Cardiac septum (tissue), 1 donor: Measurements from ENCODE around the gene LIN9. TPM values are rescaled to one million over a fixed set of nuclear protein-coding genes. Genes with fewer than 3 reads are reported as not detected.

Experiments
- DNase-seq: peaks from one replicate; pipeline ENCODE4 v3.0.0-alpha.2; 2020; ENCODE audit warnings: low spot score
- intact Hi-C: fragments of 100-400 bp; cut with DNase I; formaldehyde crosslinking; loops from one replicate; pipeline ENCODE4 v1.14.0; 2022
- total RNA-seq: library from RNA; stranded (reverse); fragmentation: NEBNext Ultra II Directional; extraction: Animal tissue kit (Norgen Biotek cat#: 25700); gene quantifications from one replicate; pipeline ENCODE4 v1.2.1, GENCODE V29; 2021
- donor health status: DM: no; HTN: no; CAD: no.

LIN9 gene
- total RNA-seq, 1 donor from 2014 or later: 13.1 TPM

DNA sequence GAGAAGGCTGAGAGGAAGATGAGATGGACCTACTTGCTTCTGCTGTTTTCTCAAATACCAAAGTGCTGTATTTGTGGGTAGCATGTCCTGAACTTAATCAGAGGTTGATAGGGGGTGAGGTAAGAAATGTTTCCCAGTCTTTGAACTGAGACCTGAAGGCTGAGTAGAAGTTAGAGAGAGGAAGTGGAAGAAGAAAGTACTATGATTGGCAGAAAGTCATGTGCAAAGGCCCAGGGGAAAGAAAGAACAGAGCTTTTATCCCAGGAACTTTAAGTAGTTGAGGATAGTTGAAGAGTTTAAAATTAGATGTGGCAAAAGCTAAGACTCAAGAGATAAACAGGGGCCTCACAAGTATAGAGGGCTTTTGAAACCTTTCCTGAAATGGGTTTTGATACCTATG, 15.5 kb upstream of the LIN9 start:
- DNase-seq: no peak
- intact Hi-C loops: no loop called here

DNA sequence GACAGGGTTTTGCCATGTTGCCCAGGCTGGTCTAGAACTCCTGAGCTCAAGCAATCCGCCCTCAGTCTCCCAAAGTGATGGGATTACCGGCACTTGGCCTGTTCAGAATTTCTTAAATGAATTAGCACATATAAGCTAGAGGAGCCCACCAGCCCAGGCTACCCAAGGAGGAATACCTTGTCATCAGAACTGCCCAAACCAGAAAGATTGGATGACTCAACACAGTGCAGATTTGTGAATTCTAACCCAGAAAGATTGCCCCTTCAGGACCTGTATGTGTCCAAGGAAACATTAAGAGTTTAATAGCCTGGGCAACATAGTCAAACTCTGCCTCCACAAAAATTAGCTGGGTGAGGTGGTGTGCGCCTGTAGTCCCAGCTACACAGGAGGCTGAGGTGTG, 14.0 kb upstream of the LIN9 start:
- intact Hi-C loops: no loop called here
- DNase-seq: no peak

DNA sequence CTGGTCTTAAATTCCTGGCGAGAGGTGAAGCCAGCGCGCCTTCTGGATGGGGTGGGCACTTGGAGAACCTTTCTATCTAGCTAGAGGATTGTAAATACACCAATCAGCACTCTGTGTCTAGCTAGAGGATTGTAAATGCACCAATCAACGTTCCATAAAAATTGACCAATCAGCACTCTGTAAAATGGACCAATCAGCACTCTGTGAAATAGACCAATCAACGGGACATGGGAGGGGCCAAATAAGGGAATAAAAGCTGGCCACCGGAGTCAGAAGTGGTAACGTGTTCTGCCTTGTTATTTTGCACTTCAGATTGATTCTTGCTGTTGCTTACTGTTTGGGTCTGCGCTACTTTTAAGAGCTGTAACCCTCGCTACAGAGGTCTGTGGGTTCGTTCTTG, 12.0 kb upstream of the LIN9 start:
- no peak for DNase-seq
- intact Hi-C loops: no loop called here

DNA sequence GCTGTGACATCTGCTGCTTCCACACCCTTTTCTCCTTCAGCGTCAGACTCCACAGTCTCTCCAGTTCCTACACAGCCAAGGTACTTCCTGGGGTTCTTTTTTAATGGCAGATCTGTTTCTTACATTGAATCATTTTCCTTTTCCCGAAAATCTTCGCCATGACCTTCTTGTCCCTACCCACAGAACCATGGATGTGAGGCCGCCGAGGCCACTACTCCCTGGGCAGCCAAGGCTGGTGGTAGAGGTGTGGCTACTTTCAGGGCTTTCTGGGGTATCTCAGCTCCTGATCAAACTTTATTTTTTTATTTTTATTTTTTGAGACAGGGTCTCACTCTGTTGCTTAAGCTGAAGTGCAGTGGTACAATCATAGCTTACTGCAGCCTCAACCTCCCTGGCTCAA, 9.5 kb upstream of the LIN9 start:
- no peak for DNase-seq
- intact Hi-C loops: no loop called here

DNA sequence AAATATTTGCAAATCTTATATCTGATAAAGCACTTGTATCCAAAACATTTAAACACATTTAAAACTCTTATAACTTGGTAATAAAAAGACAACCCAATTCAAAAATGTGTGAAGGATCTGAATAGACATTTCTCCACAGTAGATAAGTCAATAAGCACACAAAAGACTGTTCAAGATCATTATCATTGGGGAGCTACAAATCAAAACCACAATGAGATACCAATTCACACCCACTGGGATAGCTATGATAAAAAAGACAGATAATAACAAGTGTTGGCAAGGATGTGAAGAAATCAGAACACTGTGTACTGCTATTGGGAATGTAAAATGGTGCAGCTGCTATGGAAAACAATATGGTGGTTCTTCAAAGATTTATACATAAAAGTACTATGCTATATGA, 5.1 kb upstream of the LIN9 start:
- intact Hi-C loops: no loop called here
- DNase-seq: no peak

DNA sequence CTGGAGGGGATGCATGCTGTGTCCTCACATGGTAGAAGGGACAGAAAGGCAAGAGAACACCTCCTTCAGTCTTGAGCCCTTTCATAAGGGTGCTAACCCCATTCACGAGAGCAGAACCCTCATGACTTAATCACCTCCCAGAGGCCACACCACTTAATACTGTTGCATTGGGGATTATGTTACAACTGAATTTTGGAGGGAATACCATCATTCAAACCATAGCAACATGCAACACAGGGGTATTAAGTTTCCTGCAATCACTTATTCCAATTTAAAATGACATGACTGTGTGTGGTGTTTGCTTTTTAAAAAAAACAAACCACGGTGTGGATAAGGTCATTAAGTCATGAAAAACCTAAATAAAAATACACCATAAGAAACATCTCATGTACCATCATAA, 3.1 kb upstream of the LIN9 start:
- DNase-seq: no peak
- intact Hi-C loops: no loop called here

DNA sequence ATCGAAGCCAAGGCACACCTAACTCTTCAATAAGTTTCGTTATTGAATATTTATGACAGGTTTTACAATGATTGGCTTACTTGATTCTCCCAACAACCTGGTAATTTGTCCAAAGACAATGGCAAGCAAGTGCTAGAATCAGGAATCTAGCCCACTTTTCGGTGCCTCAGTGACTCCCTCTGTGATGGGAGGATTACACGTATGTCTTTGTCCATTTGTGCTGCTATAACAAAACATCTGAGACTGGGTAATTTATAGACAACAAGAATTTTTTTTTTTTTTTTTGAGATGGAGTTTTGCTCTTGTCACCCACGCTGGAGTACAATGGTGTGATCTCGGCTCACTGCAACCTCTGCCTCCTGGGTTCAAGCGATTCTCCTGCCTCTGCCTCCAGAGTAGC, 2.4 kb upstream of the LIN9 start:
- intact Hi-C loops: no loop called here
- DNase-seq: no peak

DNA sequence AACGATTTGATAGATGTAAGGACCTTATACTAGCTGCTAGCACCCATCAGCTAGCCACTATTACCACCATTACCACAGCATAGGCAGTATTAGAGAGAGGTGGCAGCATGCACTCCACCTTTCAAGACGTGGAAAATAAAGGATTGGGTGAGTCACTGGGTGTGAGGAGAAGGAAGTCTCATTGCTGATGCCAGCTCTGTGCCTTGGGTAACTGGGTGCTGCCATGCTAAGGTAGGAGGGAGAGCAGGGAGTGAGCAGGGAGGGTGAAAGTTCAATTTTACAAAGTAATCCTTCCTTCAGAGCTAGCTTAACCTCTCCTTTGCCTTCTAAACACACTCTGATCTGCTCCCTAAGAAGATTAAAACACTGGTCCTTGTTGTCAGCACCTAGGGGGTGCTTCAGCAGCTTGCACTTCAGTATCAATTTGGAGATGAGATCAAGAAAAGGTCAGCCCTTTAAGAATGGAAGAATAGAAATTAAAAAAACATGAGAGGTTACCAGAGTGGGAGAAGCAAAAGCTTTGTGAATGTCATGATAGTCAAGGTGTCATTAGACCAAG, 1.8 kb upstream of the LIN9 start:
- intact Hi-C loops: no loop called here
- DNase-seq: no peak

DNA sequence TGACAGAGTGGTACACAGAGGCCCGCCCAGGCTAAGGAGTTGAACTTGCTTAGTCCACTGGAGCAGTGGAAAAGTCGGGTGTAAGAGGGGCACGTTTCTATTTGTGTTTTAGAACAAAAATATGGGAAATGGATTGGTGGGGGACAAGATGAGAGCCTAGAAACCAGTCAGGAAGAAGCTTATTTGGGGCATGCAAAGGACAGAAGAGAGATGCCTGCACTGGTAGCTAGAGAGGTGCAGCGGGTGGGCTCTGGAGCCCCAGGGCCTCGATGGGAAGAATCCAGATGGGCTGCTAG, 1.2 kb upstream of the LIN9 start:
- intact Hi-C loops: no loop called here
- no peak for DNase-seq

DNA sequence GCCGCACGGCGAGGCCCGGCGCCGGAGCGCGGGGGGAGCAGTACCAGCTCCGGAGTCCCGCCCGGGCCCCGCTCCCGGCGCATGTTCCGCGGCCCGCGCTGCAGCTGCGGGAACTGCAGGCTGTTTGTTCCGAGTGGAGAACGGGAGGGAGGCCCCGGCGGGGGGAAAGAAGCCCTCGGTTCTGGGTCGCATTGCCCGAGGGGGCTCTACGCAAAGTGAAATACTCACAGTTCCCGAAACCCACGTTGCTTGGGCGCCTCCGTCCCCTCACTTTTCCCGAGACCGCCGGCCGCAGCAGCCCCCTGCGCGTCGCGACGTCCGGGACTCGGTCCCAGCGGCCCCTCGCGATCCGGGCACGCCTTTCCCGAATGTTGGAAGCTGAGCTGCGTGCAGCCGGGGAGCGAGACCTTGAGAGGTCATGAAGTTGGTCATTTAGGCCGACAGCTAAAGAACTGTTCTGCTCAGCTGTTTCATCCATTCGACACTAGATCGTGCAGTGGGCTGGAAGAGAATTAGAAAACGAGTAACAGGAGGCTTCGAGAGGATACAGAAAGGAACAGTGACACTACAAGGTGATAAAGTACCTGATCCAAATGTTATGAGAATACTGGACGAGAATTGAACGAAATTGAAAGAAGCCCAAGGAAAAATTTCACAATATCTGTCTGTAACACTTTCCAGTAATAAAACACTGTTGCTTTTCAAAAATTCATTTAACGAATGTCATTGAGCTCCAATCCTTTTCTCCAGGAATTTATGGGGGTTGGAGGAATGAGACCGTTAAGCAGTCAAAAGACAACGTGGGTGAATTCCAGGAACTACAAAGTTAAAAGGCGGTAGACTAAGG, 657 bp upstream of the LIN9 start:
- no peak for DNase-seq
- intact Hi-C loops: loop anchor here (2.0 kb wide), 1 partner anchor 99 kb away; the partner anchor contains the start of gene PARP1

DNA sequence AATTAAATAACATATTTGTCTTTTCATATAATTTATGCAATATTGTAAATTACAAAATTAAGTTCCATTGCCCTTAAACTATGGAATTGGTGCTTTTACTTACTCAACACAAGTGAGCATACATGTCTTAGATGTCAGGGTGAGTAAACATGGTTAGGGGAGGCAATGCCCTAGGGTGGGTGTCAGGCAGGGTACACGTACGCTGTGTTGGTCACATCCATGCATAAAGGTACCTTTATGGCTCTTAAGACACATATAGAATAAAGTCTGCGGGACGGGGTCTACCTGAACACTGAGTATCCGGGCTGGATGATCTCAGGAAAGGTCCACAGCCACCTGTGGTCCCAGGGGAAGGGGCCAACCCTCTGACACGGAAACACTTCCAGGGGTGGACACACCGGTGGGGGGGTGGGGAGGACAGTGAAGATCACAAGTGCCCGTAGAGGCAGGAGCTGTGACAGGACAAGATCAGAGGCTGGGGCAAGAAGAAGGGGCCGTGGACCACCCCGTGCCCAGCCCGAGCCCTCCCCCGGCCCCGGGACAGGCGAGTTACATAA, 720 bp downstream of the LIN9 start:
- peak; percentile 77 for DNase-seq
- intact Hi-C loops: loop anchor here (2.0 kb wide), 1 partner anchor 101 kb away; the partner anchor contains the start of gene PARP1

DNA sequence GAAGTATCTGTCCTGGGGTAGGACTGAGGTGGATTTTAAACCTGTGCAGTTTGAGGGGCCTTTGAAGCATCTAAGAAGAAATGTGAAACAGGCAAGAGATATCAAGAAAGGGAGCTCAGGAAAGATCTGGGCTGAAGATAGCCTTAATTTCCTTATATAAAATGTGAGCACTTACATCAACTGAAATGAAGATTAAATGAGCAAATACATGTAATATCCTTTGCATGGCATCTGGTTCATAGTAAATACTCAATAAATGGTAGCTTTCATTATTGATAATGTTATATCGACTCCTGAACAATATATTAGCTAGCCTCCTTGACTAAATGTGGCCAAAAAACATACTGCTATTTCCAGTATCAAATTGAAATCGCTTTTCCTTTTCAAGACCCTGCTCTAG, 2.5 kb downstream of the LIN9 start:
- intact Hi-C loops: no loop called here

DNA sequence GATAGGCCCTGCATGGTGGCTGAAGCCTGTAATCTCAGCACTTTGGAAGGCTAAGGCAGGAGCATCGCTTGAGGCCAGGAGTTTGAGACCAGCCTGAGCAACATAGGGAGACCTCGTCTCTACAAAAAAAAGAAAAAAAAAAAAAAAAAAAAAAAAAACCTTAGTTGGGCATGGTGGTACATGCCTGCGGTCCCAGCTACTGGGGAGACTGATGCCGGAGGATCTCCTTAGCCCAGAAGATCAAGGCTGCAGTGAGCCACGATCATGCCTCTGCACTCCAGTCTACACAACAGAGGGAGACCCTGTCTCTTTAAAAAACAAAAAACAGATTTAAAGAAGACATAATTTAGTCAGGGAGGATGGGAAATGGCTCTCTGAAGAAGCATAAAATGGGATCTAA, 3.8 kb downstream of the LIN9 start:
- intact Hi-C loops: no loop called here
- no peak for DNase-seq

More for the DNA sequence above, 2.5 kb downstream of the LIN9 start:
- no peak for DNase-seq

DNA sequence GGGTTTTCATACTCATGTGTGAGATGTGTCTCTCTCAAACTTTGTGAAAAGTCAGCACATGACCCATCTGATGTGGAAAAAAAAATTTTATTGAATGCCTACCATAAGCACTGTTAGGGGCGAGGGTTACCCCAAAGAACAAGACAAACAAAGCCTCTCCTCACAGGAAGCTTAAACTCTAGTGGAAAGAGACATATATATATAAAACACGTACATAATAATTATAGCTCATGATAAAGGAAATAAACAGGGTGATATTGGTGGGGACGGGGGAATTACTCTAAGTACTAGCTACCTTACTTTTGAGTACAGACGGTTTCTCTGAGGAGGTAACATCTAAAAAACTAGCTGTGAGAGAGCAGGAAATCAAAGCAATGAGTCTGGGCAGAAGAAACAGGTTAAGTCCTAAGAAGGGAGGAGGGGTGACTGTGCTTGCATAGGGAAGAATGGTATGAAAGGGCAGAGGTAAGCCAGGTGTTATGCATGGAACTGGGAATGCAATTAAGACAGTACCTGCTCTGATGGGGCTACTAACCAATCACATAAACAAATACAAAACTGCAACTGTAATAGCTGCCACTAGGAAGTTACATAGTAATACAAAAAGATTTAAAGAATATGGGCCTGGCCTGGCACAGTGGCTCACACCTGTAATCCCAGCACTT, 4.5 kb downstream of the LIN9 start:
- intact Hi-C loops: no loop called here

DNA sequence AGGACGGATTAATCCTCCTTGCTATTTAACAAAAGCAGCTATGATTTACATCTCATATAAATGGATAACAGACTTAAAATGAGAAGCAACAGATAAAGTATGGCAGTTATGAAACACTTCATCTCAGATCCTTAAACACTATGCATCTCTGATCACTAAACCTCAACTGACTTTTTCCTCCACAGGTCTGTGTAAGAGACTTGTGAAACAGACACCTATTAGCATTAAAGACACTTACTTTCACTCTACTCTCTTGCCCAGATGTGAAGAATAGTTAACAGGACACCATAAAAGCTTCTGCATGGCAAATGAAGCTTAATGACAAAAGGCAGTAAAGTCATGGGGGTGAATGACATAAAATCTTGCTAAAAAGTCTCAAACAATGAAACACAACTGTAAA, 6.2 kb downstream of the LIN9 start:
- DNase-seq: no peak
- intact Hi-C loops: no loop called here

More for the DNA sequence above, 4.5 kb downstream of the LIN9 start:
- no peak for DNase-seq

DNA sequence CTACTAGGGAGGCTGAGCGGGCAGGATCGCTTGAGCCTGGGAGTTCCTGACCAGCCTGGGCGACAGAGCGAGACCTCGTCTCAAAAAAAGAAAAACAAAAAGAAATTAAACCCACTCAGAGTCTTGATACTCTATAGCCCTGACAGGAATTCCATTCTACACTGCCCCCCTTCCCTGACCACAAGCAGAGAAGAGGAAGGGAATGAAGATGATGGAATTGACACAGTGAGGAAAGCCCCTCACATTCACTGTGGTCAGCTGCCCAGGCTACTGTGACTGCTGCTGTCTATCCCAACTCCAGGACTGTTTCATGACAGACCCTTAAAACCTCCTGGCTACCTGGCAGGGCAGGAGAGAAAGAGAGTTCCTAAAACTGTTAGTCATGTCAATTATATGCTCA, 12.1 kb downstream of the LIN9 start:
- intact Hi-C loops: no loop called here
- no peak for DNase-seq

DNA sequence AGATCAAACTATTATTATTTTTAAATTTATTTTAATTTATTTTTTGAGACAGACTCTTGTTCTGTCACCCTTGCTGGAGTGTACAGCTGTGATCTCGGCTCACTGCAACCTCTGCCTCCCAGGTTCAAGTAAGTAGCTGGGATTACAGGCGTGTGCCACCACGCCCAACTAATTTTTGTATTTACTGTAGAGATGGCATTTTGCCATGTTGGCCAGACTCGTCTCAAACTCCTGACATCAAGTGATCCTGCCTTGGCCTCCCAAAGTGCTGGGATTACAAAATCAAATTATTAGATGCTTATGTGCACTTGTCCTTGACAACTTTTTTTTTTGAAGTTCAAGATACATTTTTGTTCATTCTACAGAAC, 15.4 kb downstream of the LIN9 start:
- DNase-seq: no peak
- intact Hi-C loops: no loop called here

DNA sequence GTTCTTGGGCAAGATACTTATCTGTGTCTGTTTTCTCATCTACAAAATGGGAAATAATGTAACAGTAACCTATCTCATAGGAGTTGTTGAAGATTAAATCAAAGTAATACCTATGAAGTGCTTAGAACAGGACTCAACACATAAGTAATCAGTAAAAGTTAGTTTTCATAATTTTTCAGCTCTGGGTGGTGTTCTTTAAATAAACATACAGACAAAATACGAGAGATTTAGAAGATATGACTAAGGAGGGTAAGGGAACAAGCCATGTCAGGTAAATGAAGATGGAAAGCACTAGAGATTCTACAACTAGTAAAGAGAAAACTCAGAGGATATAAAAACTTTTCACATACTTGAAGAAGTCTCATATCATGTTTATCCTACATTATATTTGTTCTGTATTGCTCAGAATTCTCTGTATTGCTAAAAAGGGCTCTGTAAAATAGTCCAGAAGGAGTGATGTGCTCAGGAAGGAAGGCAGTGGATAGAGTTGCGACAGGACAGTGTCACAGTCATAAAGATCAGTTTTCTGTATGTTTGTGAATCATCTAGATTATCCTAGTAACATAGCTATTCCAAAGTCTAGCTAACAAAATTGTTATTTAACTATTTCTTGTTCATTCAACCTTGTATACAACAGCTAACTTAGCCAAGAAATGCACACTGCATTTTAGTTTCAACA, 16.0 kb downstream of the LIN9 start:
- intact Hi-C loops: no loop called here
- DNase-seq: no peak

DNA sequence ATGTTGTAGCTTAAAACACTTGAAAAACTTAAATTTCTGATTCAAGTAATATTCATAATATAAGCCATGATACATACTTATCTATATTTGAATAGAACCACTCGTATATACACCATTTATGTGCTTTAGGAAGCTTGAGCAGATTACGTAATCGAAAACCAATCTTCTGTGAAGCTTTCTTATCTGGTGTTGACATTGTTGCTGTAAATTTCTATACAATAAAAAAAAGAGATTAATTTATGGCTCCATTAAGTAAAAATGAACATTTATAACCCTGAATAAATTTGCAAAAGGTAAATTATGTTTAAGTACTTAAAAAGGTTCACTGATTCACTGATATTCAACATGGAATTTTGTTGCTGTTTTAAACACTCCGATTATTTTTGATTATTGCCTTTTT, 21.4 kb downstream of the LIN9 start:
- intact Hi-C loops: no loop called here
- no peak for DNase-seq

DNA sequence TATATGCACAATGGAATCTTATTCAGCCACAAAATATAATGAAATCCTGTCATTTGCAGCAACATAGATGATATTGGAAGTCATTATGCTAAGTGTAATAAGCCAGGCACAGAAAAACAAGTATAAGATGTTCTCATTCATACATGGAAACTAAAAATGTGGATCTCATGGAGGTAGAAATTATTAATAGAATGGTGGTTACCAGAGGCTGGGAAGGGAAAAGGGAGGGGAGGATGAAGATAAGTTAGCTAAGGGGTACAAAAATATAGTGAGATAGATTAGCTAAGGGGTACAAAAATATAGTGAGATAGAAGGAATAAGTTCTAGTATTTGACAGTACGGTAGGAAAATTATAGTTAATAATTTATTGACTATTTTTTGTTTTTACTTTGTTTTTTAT, 27.9 kb downstream of the LIN9 start:
- DNase-seq: no peak
- intact Hi-C loops: no loop called here
